MM.1S (cell line): ENCODE measurements around the gene ZBTB7C.

Experiments used
- DNase-seq: peaks from one replicate; pipeline ENCODE4 v3.0.0-alpha.2; 2015
- H2AFZ ChIP-seq: fragments of 300-600 bp; sonication (generic); 2 replicates; pipeline ENCODE4 v1.6.0; 2016; ENCODE audit warnings: antibody characterized with exemption, low read length
- H3F3A ChIP-seq: fragments of 300-600 bp; sonication (generic); 2 replicates; pipeline ENCODE4 v1.6.1; 2016; ENCODE audit warnings: mild to moderate bottlenecking, antibody characterized with exemption, low read length, moderate library complexity, mixed read lengths; ENCODE audit not compliant: insufficient read depth
- H3K27ac ChIP-seq: fragments of 300-600 bp; sonication (generic); 2 replicates; pipeline ENCODE4 v1.5.1; 2016; ENCODE audit warnings: mild to moderate bottlenecking, low read length
- H3K27me3 ChIP-seq: fragments of 300-600 bp; sonication (generic); replicated peaks from 2 replicates; pipeline ENCODE4 v1.6.0; 2016; ENCODE audit warnings: low read length; ENCODE audit not compliant: insufficient read depth
- H3K36me3 ChIP-seq: fragments of 300-600 bp; sonication (generic); replicated peaks from 2 replicates; pipeline ENCODE4 v1.6.1; 2016; ENCODE audit warnings: mild to moderate bottlenecking, low read length, mixed read lengths; ENCODE audit not compliant: insufficient read depth
- H3K4me1 ChIP-seq: fragments of 300-600 bp; sonication (generic); 2 replicates; pipeline ENCODE4 v1.6.1; 2016; ENCODE audit warnings: low read length, mixed read lengths
- H3K4me2 ChIP-seq: fragments of 300-600 bp; sonication (generic); 2 replicates; pipeline ENCODE4 v1.6.0; 2016; ENCODE audit warnings: low read depth, low read length
- H3K4me3 ChIP-seq: fragments of 300-600 bp; sonication (generic); 2 replicates; pipeline ENCODE4 v1.5.1; 2016; ENCODE audit warnings: low read length, mixed read lengths
- H3K79me2 ChIP-seq: fragments of 300-600 bp; sonication (generic); 2 replicates; pipeline ENCODE4 v1.6.1; 2016; ENCODE audit warnings: mixed run types, low read length, mixed read lengths
- H3K9ac ChIP-seq: fragments of 300-600 bp; sonication (generic); 2 replicates; pipeline ENCODE4 v1.6.1; 2016; ENCODE audit warnings: low read length, mixed read lengths
- H3K9me2 ChIP-seq: fragments of 300-600 bp; sonication (generic); replicated peaks from 2 replicates; pipeline ENCODE4 v1.6.1; 2016; ENCODE audit warnings: mild to moderate bottlenecking, low read length, mixed read lengths; ENCODE audit not compliant: insufficient read depth
- H3K9me3 ChIP-seq: fragments of 300-600 bp; sonication (generic); replicated peaks from 2 replicates; pipeline ENCODE4 v1.6.1; 2016; ENCODE audit warnings: mild to moderate bottlenecking, low read length, mixed read lengths; ENCODE audit not compliant: insufficient read depth
- H4K20me1 ChIP-seq: fragments of 300-600 bp; sonication (generic); 2 replicates; pipeline ENCODE4 v1.6.1; 2016; ENCODE audit warnings: mild to moderate bottlenecking, low read length, moderate library complexity, mixed read lengths; ENCODE audit not compliant: insufficient read depth
- CTCF ChIP-seq: fragments of 300-600 bp; sonication (generic); IDR thresholded peaks from 2 replicates; pipeline ENCODE4 v1.5.1; 2016; ENCODE audit warnings: antibody characterized with exemption, low read length, mixed read lengths
- EZH2 ChIP-seq: fragments of 300-600 bp; sonication (generic); optimal IDR thresholded peaks from 2 replicates; pipeline ENCODE3; 2017; ENCODE audit warnings: low read depth, mild to moderate bottlenecking, antibody characterized with exemption, low read length, mixed read lengths
- EZH2phosphoT487 ChIP-seq: fragments of 300-600 bp; sonication (generic); IDR thresholded peaks from 2 replicates; pipeline ENCODE4 v1.6.1; 2018; ENCODE audit warnings: antibody characterized with exemption, low read length

ZBTB7C gene

GRCh38 chr18:48181087-48181823, 227.9 kb downstream of the ZBTB7C start:
- Histone ChIP-seq H3K27ac (no peak overlapping the region), H3K9me3 (no peaks in the 10 kb centered on the region), H3K27me3 (no peaks in the 10 kb centered on the region), H3K9me2 (no peaks in the 10 kb centered on the region), H2AFZ (no peak overlapping the region), H3K9ac (no peak overlapping the region), H3K4me1 (no peaks in the 10 kb centered on the region), H3K4me3 (no peak overlapping the region), H4K20me1 (no peaks in the 10 kb centered on the region), H3K36me3 (no peaks in the 10 kb centered on the region), H3K79me2 (no peaks in the 10 kb centered on the region), H3K4me2 (no peak overlapping the region), H3F3A (no peaks in the 10 kb centered on the region)
- TF ChIP-seq CTCF (no peak), EZH2 (no peak), EZH2phosphoT487 (no peak)
- no peak for DNase-seq

GRCh38 chr18:48179666-48180065, 229.5 kb downstream of the ZBTB7C start:
- H3F3A ChIP-seq, result no peaks in the 10 kb centered on the region
- no peaks in the 10 kb centered on the region for H3K36me3 ChIP-seq
- no peaks in the 10 kb centered on the region for H4K20me1 ChIP-seq
- no peak overlapping the region for H2AFZ ChIP-seq
- no peaks in the 10 kb centered on the region for H3K27me3 ChIP-seq
- no peaks in the 10 kb centered on the region for H3K4me1 ChIP-seq
- H3K79me2 ChIP-seq, result no peaks in the 10 kb centered on the region
- no peaks in the 10 kb centered on the region for H3K9me3 ChIP-seq
- no peaks in the 10 kb centered on the region for H3K9me2 ChIP-seq
- TF ChIP-seq CTCF, result no peak
- no peak for TF ChIP-seq EZH2phosphoT487
- no peak for DNase-seq
- H3K4me2 ChIP-seq, result no peak overlapping the region
- no peak overlapping the region for H3K4me3 ChIP-seq
- no peak overlapping the region for H3K27ac ChIP-seq
- no peak overlapping the region for H3K9ac ChIP-seq

- no peaks in the 10 kb centered on the region for H3K79me2 ChIP-seq
- no peaks in the 10 kb centered on the region for H3K27me3 ChIP-seq
- no peaks in the 10 kb centered on the region for H3F3A ChIP-seq
- H2AFZ ChIP-seq, result no peak overlapping the region
- no peaks in the 10 kb centered on the region for H4K20me1 ChIP-seq
- TF ChIP-seq CTCF (no peak), EZH2phosphoT487 (no peak), EZH2 (no peak)
- H3K4me1 ChIP-seq, result no peaks in the 10 kb centered on the region
- no peak overlapping the region for H3K4me3 ChIP-seq
- no peak overlapping the region for H3K9ac ChIP-seq
- H3K9me2 ChIP-seq, result no peaks in the 10 kb centered on the region
- no peak overlapping the region for H3K4me2 ChIP-seq
- DNase-seq, result no peak
- H3K36me3 ChIP-seq, result no peaks in the 10 kb centered on the region
- H3K27ac ChIP-seq, result no peak overlapping the region
- H3K9me3 ChIP-seq, result no peaks in the 10 kb centered on the region
These were observed 230.2 kb downstream of the ZBTB7C start for GRCh38 chr18:48179001-48179400.
